ENCODE data around the gene KANK2.

GRCh38 chr19:11223200-11223599, 25.9 kb upstream of the KANK2 start:
- no peak for TF ChIP-seq POLR2AphosphoS5 (IDR thresholded peaks at IDR 0.05; ENCODE audit: borderline replicate concordance, low read depth, low read length)
- no peak for TF ChIP-seq EZH2 (IDR thresholded peaks at IDR 0.05)

Data from SK-N-MC (cell line).